Transverse colon (tissue), 3 donors: ENCODE data around the gene PDILT.

Experiments used
- CTCF ChIP-seq, 5 experiments: fragments of 200-600 bp in 3 of 5; fragments of 450-650 bp in 2 of 5; sonication (generic) in 3 of 5; IDR thresholded peaks; 1 replicate in 2 of 5; 2 replicates in 3 of 5; pipeline ENCODE4 v1.5.1; 2016 to 2017; ENCODE audit warnings: antibody characterized with exemption in 5 of 5, inconsistent platforms in 3 of 5, mild to moderate bottlenecking in 2 of 5, moderate library complexity in 1 of 5
- POLR2A ChIP-seq: fragments of 450-650 bp; IDR thresholded peaks from one replicate; pipeline ENCODE4 v1.6.1; 2016; ENCODE audit warnings: antibody characterized with exemption, mild to moderate bottlenecking, moderate library complexity

DNA sequence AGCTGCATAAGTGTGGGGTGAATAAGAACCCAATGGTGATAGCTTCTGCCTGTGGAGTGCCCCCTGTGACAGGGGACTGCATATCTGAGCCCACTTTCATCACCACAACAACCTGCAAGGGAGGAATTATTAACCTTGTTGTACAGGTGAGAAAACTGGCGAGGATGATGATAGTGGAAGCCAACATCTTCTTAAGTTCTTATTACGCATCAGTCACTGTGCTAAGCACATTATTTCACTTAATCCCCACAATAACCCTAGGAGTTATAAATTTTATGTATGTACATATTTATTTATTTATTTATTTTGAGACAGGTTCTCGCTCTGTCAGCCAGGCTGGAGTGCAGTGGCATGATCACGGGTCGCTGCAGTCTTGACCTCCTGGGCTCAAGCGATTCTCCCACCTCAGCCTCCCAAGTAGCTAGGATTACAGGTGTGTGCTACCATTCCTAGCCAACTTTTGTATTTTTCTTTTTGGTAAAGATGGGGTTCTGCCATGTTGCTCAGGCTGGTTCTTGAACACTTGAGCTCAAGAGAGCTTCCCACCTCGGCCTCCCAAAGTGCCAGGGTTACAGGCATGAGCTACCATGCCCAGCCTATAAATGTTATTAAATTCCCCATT lies 7.6 kb downstream of the PDILT start:
- TF ChIP-seq POLR2A (no peak), CTCF (IDR thresholded peaks at IDR 0.05) (no peak)
